Progenitor cell of endocrine pancreas (in vitro differentiated cells): ENCODE measurements around the gene HDAC1. TPM values are rescaled to one million over a fixed set of nuclear protein-coding genes. Genes with fewer than 3 reads are reported as not detected.
A peak's percentile ranks its signal among the peaks of the same experiment; 100 is the strongest.

ENCODE experiments used
- DNase-seq: peaks from one replicate; pipeline ENCODE4 v3.0.0; 2021; ENCODE audit warnings: low spot score; ENCODE audit not compliant: unreplicated experiment
- H3K27ac Mint-ChIP-seq: 2 replicates; pipeline ENCODE4 v1.8.0; 2021; ENCODE audit warnings: mild to moderate bottlenecking, moderate library complexity, mixed read lengths
- H3K27me3 Mint-ChIP-seq: 2 replicates; pipeline ENCODE4 v1.8.0; 2021; ENCODE audit warnings: mixed read lengths
- H3K36me3 Mint-ChIP-seq: 2 replicates; pipeline ENCODE4 v1.8.0; 2022; ENCODE audit warnings: mixed read lengths; ENCODE audit not compliant: insufficient read depth
- H3K4me1 Mint-ChIP-seq: 2 replicates; pipeline ENCODE4 v1.8.0; 2021; ENCODE audit warnings: low read depth, mixed read lengths
- H3K4me3 Mint-ChIP-seq: 2 replicates; pipeline ENCODE4 v1.8.0; 2021; ENCODE audit warnings: low read depth, mild to moderate bottlenecking, moderate library complexity, mixed read lengths
- H3K9me3 Mint-ChIP-seq: 2 replicates; pipeline ENCODE4 v1.8.0; 2021; ENCODE audit warnings: low read depth, mixed read lengths
- total RNA-seq: library from RNA; stranded (reverse); gene quantifications from 2 replicates; pipeline ENCODE4 v1.2.1, GENCODE V29; 2021
- TF ChIP-seq, protein P1 (sequence below): fragments of 200-600 bp; sonication (generic); IDR thresholded peaks from one replicate; pipeline ENCODE4 v1.5.0; 2021; ENCODE audit warnings: antibody characterized with exemption, mild to moderate bottlenecking; ENCODE audit not compliant: unreplicated experiment

The HDAC1 gene
- total RNA-seq, 1 donor from 2014 or later, result 197 TPM

DNA sequence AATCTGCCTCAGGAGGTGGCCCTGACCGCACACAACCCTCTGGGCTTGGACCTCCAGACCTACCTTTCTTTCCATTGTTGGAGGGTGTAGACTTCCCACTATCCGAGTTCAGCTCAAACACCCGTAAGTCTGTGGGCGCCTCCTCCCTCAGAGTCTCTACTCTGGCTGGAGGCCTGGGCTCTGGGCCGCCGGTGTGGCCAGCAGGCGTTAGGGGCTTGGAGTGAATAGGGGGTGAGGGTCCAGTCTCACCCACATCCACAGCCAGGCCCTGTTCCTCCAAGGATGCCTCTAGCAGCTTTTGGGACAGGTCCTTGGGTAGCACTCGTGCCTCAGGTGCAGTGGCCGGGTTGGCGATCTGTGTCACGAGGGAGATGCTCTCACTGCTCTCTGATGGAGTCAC is 84.3 kb downstream of the HDAC1 start:
- Mint-ChIP-seq H3K27ac (no peak overlapping the region), H3K4me1 (no peaks in the 10 kb centered on the region), H3K9me3 (no peaks in the 10 kb centered on the region), H3K36me3 (peaks cover 28% of the 10 kb centered on the region), H3K27me3 (no peaks in the 10 kb centered on the region), H3K4me3 (no peak overlapping the region)
- DNase-seq, result no peak
- TF ChIP-seq, protein P1, sequence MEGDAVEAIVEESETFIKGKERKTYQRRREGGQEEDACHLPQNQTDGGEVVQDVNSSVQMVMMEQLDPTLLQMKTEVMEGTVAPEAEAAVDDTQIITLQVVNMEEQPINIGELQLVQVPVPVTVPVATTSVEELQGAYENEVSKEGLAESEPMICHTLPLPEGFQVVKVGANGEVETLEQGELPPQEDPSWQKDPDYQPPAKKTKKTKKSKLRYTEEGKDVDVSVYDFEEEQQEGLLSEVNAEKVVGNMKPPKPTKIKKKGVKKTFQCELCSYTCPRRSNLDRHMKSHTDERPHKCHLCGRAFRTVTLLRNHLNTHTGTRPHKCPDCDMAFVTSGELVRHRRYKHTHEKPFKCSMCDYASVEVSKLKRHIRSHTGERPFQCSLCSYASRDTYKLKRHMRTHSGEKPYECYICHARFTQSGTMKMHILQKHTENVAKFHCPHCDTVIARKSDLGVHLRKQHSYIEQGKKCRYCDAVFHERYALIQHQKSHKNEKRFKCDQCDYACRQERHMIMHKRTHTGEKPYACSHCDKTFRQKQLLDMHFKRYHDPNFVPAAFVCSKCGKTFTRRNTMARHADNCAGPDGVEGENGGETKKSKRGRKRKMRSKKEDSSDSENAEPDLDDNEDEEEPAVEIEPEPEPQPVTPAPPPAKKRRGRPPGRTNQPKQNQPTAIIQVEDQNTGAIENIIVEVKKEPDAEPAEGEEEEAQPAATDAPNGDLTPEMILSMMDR, result no peak

DNA sequence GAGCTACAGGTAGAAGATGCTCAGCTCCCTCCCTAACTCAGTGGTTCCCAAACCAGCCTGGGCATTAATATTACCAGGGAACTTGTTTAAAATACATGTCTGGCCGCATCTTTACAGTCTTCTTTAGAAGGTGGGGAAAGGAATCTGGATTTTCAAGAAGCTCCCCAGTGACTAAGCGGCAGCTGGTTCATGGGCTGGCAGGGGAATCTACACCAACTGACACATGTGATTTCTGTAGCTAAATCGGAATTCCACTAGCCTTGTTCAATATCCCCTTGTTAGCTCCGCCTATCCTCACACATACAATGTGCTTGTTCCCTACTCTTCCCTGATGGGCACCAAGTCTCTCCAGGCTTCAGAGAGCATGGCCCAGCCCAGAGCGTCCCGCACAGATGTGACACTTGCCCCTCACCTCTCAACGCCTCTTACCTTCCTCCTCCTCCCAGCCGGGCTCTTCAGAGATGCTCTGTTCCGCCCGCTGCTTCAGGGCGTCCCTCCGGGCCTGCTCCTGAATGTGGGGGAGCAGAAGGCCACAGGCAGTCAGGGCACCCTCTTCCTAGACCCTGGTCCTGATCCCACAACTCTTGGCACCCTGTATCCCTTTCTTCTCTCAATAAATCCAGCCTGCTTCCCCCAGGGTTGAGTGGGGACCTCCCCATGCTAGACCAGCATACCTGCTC is 85.8 kb downstream of the HDAC1 start:
- TF ChIP-seq, protein P1, result no peak
- no peaks in the 10 kb centered on the region for H3K9me3 Mint-ChIP-seq
- no peaks in the 10 kb centered on the region for H3K4me1 Mint-ChIP-seq
- peaks cover 22% of the 10 kb centered on the region for H3K36me3 Mint-ChIP-seq
- no peaks in the 10 kb centered on the region for H3K27me3 Mint-ChIP-seq
- peak overlapping the region; percentile 71 for H3K27ac Mint-ChIP-seq
- DNase-seq, result no peak
- no peak overlapping the region for H3K4me3 Mint-ChIP-seq

DNA sequence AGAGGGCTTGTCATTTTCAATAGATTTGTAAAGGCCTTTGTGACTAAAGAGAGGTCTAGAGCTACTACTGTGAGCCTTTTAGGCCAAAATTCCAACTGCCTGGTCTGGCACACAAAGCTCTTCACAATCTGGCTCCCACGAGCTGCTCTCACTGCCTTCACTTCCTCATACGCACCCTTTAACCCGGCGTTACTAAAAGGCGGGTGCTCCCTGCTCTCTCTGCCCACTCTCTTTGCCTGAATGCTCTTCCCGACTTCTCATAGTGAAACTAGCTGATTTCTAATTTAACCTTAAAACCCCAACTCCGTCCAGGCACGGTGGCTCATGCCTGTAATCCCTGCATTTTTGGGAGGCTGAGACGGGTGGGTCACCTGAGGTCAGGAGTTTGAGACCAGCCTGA is 88.2 kb downstream of the HDAC1 start:
- Mint-ChIP-seq H3K4me1 (no peaks in the 10 kb centered on the region), H3K27me3 (no peaks in the 10 kb centered on the region), H3K27ac (no peak overlapping the region), H3K36me3 (peaks cover 16% of the 10 kb centered on the region), H3K4me3 (no peak overlapping the region), H3K9me3 (no peaks in the 10 kb centered on the region)
- DNase-seq, result no peak
- TF ChIP-seq, protein P1, result no peak

Other genes starting within 250 kb of the HDAC1 start
- 20.3 and 23.7 TPM in 2 replicates for gene TMEM39B, start 219.1 kb upstream of the HDAC1 start, total RNA-seq
- gene KPNA6, start 184.0 kb upstream of the HDAC1 start, total RNA-seq, result 67.0 and 68.4 TPM in 2 replicates
- 55.2 and 55.6 TPM in 2 replicates for gene TXLNA, start 112.4 kb upstream of the HDAC1 start, total RNA-seq
- 15.5 and 16.5 TPM in 2 replicates for gene CCDC28B, start 91.5 kb upstream of the HDAC1 start, total RNA-seq
- 5.1 and 5.6 TPM in 2 replicates for gene IQCC, start 86.4 kb upstream of the HDAC1 start, total RNA-seq
- not detected in 2 replicates for gene DCDC2B, start 83.0 kb upstream of the HDAC1 start, total RNA-seq
- 43.2 and 49.2 TPM in 2 replicates for gene TMEM234, start 69.7 kb upstream of the HDAC1 start, total RNA-seq
- gene EIF3I, start 69.7 kb upstream of the HDAC1 start, total RNA-seq, result 143 and 145 TPM in 2 replicates
- 3.8 and 4.4 TPM in 2 replicates for gene FAM167B, start 44.9 kb upstream of the HDAC1 start, total RNA-seq
- gene LCK, start 40.8 kb upstream of the HDAC1 start, total RNA-seq, result 0.77 and 1.2 TPM in 2 replicates
- gene MARCKSL1, start 44.1 kb downstream of the HDAC1 start, total RNA-seq, result 774 and 833 TPM in 2 replicates
- gene FAM229A, start 70.4 kb downstream of the HDAC1 start, total RNA-seq, result 15.0 and 17.3 TPM in 2 replicates
- 3.1 and 3.9 TPM in 2 replicates for gene TSSK3, start 70.5 kb downstream of the HDAC1 start, total RNA-seq
- 91.0 and 93.6 TPM in 2 replicates for gene BSDC1, start 102.4 kb downstream of the HDAC1 start, total RNA-seq
- gene ZBTB8B, start 173.0 kb downstream of the HDAC1 start, total RNA-seq, result 4.3 and 4.7 TPM in 2 replicates
- 8.9 and 10.8 TPM in 2 replicates for gene ZBTB8A, start 247.3 kb downstream of the HDAC1 start, total RNA-seq